B cell (primary cell): ENCODE results near the gene PRR3.

Experiments
- CTCF ChIP-seq: fragments of 200-600 bp; IDR thresholded peaks from one replicate; pipeline ENCODE4 v1.8.0; 2022; ENCODE audit warnings: antibody characterized with exemption, mild to moderate bottlenecking
- EZH2 ChIP-seq: IDR thresholded peaks from 2 replicates; pipeline ENCODE4 v1.6.1; 2012; ENCODE audit warnings: borderline replicate concordance, low read depth, mild to moderate bottlenecking, moderate library complexity, low read length; ENCODE audit not compliant: insufficient read depth, poor library complexity, severe bottlenecking

- no peak for TF ChIP-seq CTCF
- TF ChIP-seq EZH2: no peak
Measured at GRCh38 chr6:30610065-30610464, 53.0 kb downstream of the PRR3 start.
